Measurements from ENCODE around the gene CD74.
"Not testable (repeated sequence)": the region's sequence is repeated elsewhere in the genome, so short reads cannot be mapped to it uniquely, and the experiment has no call there.

The CD74 gene

GRCh38 chr5:150441813-150442698 is 29.3 kb upstream of the CD74 start:
- peak; percentile 41 for DNase-seq (ENCODE audit: low spot score)

GRCh38 chr5:150440948-150441812 is 28.5 kb upstream of the CD74 start:
- DNase-seq (ENCODE audit: low spot score), result no peak

- no peak for DNase-seq (ENCODE audit: low spot score)
Observed at GRCh38 chr5:150438873-150439546, 26.3 kb upstream of the CD74 start.

DNA sequence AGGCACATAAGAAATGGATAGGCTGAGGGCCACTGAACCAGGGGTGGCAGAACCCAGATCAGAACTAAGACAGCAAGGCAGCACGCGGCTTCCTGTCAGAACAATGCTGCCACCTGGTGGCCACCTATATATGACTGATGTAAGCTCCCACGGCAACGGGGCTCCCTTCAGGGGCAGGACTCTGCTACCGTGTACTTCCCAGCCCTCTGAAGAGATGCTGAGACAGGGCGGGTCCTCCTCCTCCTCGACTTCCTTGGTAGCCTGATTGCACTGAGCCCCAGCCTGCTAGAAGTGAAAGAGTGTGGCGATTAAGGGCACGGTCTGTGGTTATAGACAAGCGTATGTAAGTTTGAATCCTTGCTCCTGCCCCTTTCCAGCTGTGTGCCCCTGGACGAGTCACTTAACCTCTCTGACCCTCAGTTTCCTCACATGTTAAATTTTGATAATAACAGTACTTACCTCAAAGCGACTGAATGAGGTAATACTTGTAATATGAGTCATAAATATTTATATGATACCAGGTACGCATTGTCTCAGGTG is 23.5 kb upstream of the CD74 start:
- peak; percentile 96 for DNase-seq (ENCODE audit: low spot score)

DNA sequence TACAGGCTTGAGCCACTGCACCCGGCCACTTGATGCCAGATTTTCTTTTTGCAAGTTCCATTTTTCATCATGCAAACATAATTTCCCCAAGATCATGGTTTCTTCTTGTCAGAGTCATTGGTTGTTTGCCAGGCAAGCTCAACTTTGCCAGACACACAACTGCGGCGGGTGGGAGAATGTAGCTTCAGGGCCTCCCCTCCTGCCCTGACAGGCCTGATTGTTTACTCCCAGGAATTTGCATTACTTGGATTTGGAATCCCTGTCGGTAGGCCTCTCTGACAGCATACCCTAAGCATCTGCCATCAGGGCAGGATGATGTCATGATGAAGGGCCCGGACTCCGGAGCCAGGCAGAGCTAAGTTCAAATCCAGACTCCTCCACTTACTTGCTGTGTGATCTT is 21.8 kb upstream of the CD74 start:
- no peak for DNase-seq (ENCODE audit: low spot score)

DNA sequence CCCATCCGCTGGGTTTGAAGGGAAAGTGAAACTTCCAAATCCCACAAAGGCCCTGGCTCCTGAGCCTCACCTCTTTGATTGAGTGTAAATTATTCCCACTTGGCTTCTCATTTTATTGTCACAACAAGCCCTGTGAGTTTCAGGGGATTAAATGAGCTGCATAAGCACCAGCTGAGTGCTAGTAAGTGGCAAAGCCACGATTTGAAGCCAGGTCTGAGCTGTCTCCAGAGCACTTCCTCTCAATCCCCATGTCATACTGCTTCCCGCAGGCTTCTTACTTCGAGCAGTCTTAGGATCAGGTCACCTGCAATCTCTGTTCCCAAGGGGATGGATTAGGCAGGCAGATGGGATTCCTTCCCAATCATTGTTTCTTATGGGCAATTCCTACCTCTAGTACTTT is 18.9 kb upstream of the CD74 start:
- DNase-seq (ENCODE audit: low spot score), result no peak

DNA sequence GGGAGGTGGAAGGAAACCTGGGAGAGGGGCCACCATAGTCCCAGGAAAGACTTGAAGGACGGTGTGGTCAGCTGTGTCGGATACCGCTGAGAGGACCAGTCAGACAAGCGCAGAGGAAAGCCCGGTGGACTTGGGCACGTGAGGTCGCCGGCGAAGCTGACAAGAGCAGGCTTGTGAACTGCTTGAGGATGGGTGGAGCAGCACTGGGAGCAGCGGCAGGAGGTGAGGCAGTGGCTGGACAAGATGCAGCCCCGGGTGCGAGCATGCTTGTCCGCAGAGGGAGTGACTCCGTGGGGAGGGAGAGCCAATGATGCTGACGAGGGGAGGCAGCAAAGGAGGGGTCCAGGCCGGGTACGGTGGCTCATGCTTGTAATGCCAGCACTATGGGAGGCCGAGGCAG is 18.3 kb upstream of the CD74 start:
- no peak for DNase-seq (ENCODE audit: low spot score)

DNA sequence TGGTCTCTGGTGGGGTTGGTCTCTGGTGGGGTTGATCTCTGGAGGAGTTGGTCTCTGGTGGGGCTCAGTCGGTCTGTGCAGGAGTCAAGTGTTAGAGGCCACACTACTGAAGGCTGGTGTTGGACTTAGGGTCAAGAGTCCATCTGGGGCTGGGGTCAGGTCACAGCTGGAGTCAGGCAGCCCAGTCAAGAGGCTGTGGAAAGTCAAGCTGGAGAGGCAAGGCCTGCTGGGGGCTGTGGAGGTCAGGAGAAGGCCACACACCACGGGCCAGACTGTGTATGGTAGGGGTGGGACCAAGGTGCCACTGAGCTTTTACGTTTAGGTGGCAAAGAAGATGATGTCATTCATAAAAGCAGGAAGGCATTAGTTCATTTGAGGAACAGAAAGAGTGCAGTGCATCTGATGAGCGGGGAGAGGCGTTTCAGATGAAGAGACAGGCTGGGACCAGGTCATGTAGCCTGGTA is 16.7 kb upstream of the CD74 start:
- DNase-seq (ENCODE audit: low spot score), result no peak

DNA sequence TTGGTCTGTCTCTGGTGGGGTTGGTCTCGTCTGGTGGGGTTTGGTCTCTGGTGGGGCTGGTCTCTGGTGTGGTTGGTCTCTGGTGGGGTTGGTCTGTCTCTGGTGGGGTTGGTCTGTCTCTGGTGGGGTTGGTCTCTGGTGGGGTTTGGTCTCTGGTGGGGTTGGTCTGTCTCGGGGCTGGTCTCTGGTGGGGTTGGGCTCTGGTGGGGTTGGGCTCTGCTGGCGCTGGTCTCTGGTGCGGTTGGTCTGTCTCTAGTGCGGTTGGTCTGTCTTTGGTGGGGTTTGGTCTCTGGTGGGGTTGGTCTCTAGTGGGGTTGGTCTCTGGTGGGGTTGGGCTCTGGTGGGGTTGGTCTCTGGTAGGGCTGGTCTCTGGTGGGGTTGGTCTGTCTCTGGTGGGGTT is 16.3 kb upstream of the CD74 start:
- DNase-seq (ENCODE audit: low spot score), result no peak

- peak; percentile 70 for DNase-seq (ENCODE audit: low spot score)
Observed at GRCh38 chr5:150428106-150428876, 15.6 kb upstream of the CD74 start.

DNA sequence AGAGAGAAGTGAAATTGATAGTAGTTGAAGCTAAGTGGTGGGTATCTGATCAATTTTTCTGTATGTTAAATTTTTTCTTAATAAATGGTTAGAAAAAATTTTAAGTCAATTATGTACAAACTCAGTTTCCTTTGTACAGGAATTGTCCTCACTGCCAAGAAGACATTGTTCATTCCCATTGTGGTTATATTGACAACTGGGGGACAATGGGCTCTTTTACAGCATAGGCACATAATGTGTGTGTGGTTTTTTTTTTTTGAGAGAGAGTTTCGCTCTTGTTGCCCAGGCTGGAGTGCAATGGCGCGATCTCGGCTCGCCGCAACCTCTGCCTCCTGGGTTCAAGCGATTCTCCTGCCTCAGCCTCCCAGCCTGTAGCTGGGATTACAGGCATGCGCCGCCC is 13.5 kb upstream of the CD74 start:
- peak; percentile 79 for DNase-seq (ENCODE audit: low spot score)

DNA sequence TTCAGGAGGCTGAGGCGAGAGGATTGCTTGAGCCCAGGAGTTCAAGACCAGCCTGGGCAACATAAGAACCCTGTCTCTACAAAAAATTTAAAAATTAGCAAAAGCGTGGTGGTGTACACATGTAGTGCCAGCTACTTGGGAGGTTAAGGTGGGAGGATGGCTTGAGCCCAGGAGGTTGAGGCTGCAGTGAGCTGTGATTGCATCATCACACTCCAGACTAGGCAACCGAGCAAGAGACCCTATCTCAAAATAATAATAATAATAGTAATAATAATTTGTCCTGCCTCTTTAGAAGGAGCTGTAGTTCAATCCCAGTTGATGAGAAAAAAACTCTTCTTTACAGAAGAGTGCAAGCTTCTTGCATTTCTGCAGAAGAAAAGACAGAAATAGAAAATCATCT is 10.0 kb upstream of the CD74 start:
- DNase-seq (ENCODE audit: low spot score), result no peak

DNA sequence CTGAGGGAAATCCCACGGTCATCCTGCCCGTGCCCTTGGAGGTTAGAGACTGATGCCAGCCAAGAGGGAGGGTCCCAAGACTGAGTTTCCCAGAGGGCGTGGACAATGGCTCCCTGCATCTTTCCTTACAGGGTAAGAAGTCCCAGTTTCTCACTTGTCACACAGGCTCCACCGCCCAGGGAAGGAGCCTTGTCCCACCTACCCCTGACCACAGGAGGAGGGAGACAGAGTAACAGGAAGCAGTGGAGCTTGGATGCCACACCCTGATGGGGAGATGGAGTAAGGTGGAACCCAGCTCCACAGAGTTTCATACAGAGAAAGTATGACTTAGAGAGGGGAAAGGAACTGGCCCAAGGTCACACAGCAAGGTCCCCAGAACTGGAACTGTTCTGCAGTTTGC is 9.4 kb upstream of the CD74 start:
- no peak for DNase-seq (ENCODE audit: low spot score)

DNA sequence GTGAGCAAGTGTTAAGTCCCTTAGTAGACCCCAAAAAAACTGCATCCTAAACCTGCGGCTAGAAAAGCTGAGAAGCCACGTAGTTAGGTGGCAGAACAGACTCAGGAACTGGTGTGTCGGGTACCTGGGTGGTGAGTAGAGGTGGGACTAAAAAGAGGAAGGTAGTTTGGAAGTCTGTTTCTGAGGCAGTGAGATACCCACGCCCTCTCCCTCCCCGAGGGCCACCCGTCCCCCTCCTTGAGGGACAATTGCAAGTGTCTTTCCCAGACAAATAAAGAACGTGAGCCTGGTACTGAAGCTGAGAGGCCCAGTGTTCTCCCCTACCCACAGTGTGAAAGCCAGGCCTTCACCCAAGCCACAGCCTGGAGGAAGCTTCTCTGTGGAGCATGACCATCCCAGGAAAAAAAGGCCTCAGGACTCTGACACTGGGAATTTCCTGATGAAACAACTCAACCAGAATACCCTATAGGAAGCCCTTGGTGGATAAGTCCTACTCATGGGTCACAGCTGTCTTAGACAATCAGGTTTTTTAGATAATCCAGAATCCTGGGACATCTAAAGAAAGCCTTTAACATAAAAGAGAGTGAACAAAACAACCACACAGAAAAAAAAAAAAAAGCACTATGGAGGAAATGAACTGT is 7.0 kb upstream of the CD74 start:
- DNase-seq (ENCODE audit: low spot score), result no peak

- DNase-seq (ENCODE audit: low spot score), result not testable (repeated sequence)
Observed at GRCh38 chr5:150413902-150414790, 1.4 kb upstream of the CD74 start.

DNA sequence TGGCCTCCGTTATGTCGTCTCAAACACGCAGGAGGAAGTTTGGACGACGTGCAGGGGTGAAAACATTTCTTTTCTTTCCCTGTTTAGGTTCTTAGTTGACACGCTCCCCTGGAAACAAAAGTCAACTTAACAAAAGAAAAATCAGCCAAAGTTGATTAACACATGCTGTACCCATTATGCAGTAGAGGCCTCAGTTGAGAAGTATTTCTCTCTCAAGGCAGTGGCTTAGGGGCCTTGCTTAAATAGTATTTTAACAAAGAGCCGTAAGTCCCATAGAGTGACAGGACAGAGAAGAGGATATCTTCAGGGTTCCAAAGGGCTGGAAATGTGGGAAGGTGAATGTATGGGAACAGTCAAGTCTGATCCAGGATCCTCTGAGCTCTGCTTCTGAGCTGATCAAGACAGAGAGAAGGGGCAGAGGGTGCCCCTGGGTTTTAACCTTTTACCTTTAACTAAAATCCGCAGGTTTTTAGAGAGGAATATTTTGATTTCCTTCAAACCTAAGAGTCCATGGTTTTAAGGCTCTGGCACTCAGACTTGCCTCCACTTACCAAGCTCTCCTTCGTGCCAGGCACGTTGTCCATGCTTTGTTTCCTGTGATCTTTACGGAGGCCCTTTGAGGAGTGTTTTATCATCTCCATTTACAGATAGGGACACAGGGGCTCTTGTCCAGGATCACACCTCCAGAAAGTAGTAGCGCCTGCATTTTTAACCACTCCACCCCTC is 629 bp upstream of the CD74 start:
- no peak for DNase-seq (ENCODE audit: low spot score)

DNA sequence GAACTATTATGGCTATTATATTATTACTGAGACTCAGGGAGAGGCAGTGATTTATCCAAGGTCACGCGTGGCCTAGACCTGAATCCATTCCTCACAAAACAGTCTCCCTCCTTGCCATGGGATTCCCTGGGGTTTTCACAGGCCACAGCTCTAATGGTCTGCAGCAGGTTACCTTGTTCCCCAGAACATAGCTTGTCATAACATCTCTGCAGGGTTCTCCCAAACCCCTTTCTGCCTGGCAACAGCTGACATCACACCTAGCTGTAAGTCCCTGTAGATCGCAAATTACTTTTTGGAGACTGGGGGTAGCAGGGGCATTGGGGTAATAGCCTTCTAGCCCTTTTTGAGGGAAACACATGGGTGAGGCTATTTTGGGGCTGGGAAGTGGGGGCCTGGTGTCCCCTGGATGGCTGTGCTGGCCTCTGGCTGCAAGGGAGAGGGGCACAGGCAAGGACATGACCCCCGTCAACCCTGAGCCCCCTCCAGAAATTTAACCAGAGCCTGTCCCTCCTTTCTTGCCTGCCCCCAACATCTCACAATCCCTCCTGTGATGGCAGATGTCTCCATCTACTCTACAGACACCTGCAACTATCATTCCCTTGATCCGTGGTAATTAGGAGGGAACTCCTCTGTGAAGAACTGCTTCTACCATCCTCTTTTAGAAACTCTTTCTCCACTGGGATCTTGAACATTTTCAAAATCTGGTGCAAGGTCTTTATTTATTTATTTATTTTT is 1.3 kb downstream of the CD74 start:
- peak; percentile 74 for DNase-seq (ENCODE audit: low spot score)

DNA sequence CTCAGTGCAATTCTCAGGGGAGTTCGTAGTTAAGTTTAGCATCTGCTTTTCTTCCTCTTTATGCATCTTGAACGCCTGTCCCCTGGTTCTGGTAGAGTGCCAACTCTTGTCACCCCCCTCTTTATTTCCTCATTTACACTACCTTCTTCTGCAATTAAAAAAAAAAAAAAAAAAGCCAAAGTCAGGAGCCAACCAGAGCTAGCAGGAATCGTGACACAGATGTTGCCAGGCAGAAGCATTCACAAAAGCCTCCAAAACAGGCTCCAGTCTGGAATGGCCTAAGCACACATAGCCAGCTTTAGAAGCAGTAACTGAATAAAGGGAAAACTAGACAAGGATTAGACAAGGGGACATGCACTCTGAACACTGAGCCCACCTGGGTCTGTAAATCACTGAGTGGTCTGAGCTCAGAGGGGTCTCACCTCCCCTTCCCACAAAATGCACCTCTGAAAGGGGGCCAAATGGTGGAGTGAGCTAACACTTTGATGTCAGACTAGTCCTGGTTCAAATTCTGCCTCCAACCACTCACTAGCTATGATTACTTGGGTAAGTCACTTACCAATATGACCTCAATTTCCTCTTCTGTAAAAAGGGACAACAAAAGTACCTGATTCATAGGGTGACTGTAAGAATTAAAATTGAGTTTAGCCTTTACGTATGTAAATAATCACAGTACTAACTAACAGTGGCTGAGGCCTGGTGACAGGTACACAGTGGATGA is 2.0 kb downstream of the CD74 start:
- DNase-seq (ENCODE audit: low spot score), result peak; percentile 93

All from Ammon's horn (tissue), 1 donor.